Measurements from ENCODE around the gene HOXA1. TPM values are rescaled to one million over a fixed set of nuclear protein-coding genes. Genes with fewer than 3 reads are reported as not detected.

The HOXA1 gene
- total and polyA plus RNA-seq, 2 of the 8 experiments (the other 6 are each of a cell fraction or from before 2014, with no cell fraction given), result not detected

- no peak overlapping the region for H3K18ac ChIP-seq (ENCODE audit: extremely low read depth, low read length)
- no peak overlapping the region for H2BK15ac ChIP-seq (ENCODE audit: low read length)
- ChIA-PET POLR2A (ENCODE audit: partially characterized antibody) (no interaction called here), CTCF (ENCODE audit: partially characterized antibody) (interaction anchor here (0.9 to 4.8 kb wide), 8 partner anchors 11 to 340 kb away, joined by 3 to 33 read pairs (median 3); partner anchors contain the start of gene HOXA5)
- H3K9ac ChIP-seq (replicated peaks in 1 of 4; ENCODE audit: extremely low read depth in 1 of 4, low read depth in 3 of 4, low read length in 3 of 4), result no peak overlapping the region
- H3K4ac ChIP-seq (replicated peaks; ENCODE audit: insufficient read length, low read depth, low read length), result no peak overlapping the region
- no peak overlapping the region for H2AFZ ChIP-seq (ENCODE audit: low read length)
- H2BK20ac ChIP-seq (ENCODE audit: low read length), result no peak overlapping the region
- peak in 1 of 2 experiments; percentile 50 for DNase-seq (ENCODE audit: low read depth in 1 of 2, low spot score in 2 of 2)
- H2BK5ac ChIP-seq (ENCODE audit: low read depth, low read length), result no peak overlapping the region
- no peak overlapping the region for H4K8ac ChIP-seq (ENCODE audit: extremely low read depth, insufficient read depth, low read length)
- no peak overlapping the region for H4K91ac ChIP-seq (replicated peaks; ENCODE audit: insufficient read length, low read length)
- no peak overlapping the region for H2BK120ac ChIP-seq (replicated peaks; ENCODE audit: low read depth, low read length)
- H3K27ac ChIP-seq (ENCODE audit: low read depth, low read length), result no peak overlapping the region
- H3K4me2 ChIP-seq (ENCODE audit: insufficient read depth in 1 of 2, low read depth in 2 of 2, low read length in 2 of 2), result peak overlapping the region in 1 of 2 experiments; percentile 20; a peak in 1 of 4 replicates
- H3K36me3 ChIP-seq (ENCODE audit: control insufficient read depth in 2 of 4, insufficient read depth in 4 of 4, low read length in 3 of 4), result no peaks in the 10 kb centered on the region; a peak in 1 of 8 replicates
- no peak overlapping the region for H2AK5ac ChIP-seq (ENCODE audit: low read depth, low read length)
- H3K9me3 ChIP-seq (ENCODE audit: insufficient read depth in 2 of 2, low read depth in 1 of 2, low read length in 1 of 2), result no peaks in the 10 kb centered on the region
- no peak overlapping the region for H3K23ac ChIP-seq (ENCODE audit: insufficient read length)
- no peak for FAIRE-seq
- peaks cover 0 to 6% (median 1%) of the 10 kb centered on the region in 4 experiments; a peak in 4 of 7 replicates for H3K4me1 ChIP-seq (replicated peaks in 1 of 4; ENCODE audit: control insufficient read depth in 3 of 4, insufficient read depth in 4 of 4, low read length in 3 of 4)
- no peaks in the 10 kb centered on the region for H3K79me1 ChIP-seq (ENCODE audit: low read depth, low read length)
- no peak overlapping the region for H4K5ac ChIP-seq (ENCODE audit: insufficient read length, low read depth, low read length)
- H3K56ac ChIP-seq (replicated peaks; ENCODE audit: insufficient read length, low read depth, low read length), result no peak overlapping the region
- WGBS, 2 experiments (ENCODE audit: extremely low coverage in 1 of 2, insufficient coverage in 1 of 2, insufficient read length in 1 of 2, insufficient replicate concordance in 2 of 2, low coverage in 1 of 2, low lambda C conversion rate in 2 of 2, missing lambda C conversion rate in 1 of 2), result 18% methylated on average over 11 of the region's 12 CpGs; no CpG with 5 or more reads in 1 of the 2 experiments
- H3K23me2 ChIP-seq (ENCODE audit: low read depth, low read length), result no peaks in the 10 kb centered on the region; the same call in 1 of the 2 replicates
- no peak overlapping the region for H2BK12ac ChIP-seq (ENCODE audit: low read depth, low read length)
- peaks cover 97 to 99% (median 97%) of the 10 kb centered on the region in 4 experiments for H3K27me3 ChIP-seq (replicated peaks in 1 of 4; ENCODE audit: control insufficient read depth in 3 of 4, extremely low read depth in 1 of 4, insufficient read depth in 3 of 4, low read length in 3 of 4)
- H4K20me1 ChIP-seq (replicated peaks in 1 of 2; ENCODE audit: control insufficient read depth in 1 of 2, insufficient read depth in 2 of 2, low read length in 2 of 2), result peaks cover 22 to 37% of the 10 kb centered on the region in 2 experiments
- H3K79me2 ChIP-seq (ENCODE audit: control insufficient read depth in 1 of 2, insufficient read depth in 2 of 2, low read length in 2 of 2), result no peaks in the 10 kb centered on the region
- no peak overlapping the region for H3K4me3 ChIP-seq (ENCODE audit: extremely low read depth in 1 of 4, insufficient read depth in 2 of 4, low read depth in 3 of 4, low read length in 4 of 4)
- H3K14ac ChIP-seq (ENCODE audit: insufficient read length), result no peak overlapping the region
- TF ChIP-seq KDM4A (IDR thresholded peaks at IDR 0.05; ENCODE audit: low read depth, low read length, severe bottlenecking) (no peak), ATF3 (IDR thresholded peaks at IDR 0.05; ENCODE audit: insufficient read depth, low read depth, low read length) (no peak), ZNF274 (IDR thresholded peaks at IDR 0.05; ENCODE audit: borderline replicate concordance, extremely low read depth, low read length) (no peak), RXRA (IDR thresholded peaks at IDR 0.05; ENCODE audit: insufficient read depth, low read depth, low read length) (no peak), JUND (IDR thresholded peaks at IDR 0.05; ENCODE audit: low read length) (no peak), SIRT6 (IDR thresholded peaks at IDR 0.05; ENCODE audit: low read length) (no peak), CBX5 (IDR thresholded peaks at IDR 0.05; ENCODE audit: low read depth, low read length) (no peak), TEAD4 (IDR thresholded peaks at IDR 0.05; ENCODE audit: low read depth, low read length) (no peak), KDM1A (IDR thresholded peaks at IDR 0.05; ENCODE audit: borderline replicate concordance, low read length) (no peak), EZH2 (IDR thresholded peaks at IDR 0.05; ENCODE audit: low read depth, low read length, severe bottlenecking) (peak; percentile 45), CTBP2 (IDR thresholded peaks at IDR 0.05; ENCODE audit: borderline replicate concordance, insufficient read depth, insufficient read length, low read length) (peak; percentile 78)
These were observed 21.4 kb upstream of the HOXA1 start for GRCh38 chr7:27116962-27117886.
